Fibroblast of gingiva (primary cell): ENCODE measurements around the gene IKZF4.
"Not testable (repeated sequence)": the region's sequence is repeated elsewhere in the genome, so short reads cannot be mapped to it uniquely, and the experiment has no call there.

Experiments
- DNase-seq: peaks from one replicate; pipeline ENCODE4 v3.0.0-alpha.2; 2011; ENCODE audit warnings: low read depth

IKZF4 gene

GRCh38 chr12:55999522-55999921, 21.3 kb upstream of the IKZF4 start:
- not testable (repeated sequence) for DNase-seq

- DNase-seq: not testable (repeated sequence)
Measured at GRCh38 chr12:55999999-56000540, 20.8 kb upstream of the IKZF4 start.

GRCh38 chr12:56001487-56002100, 19.2 kb upstream of the IKZF4 start:
- DNase-seq: no peak

- DNase-seq: not testable (repeated sequence)
Measured at GRCh38 chr12:56003376-56003775, 17.5 kb upstream of the IKZF4 start.

- DNase-seq: no peak
Measured at GRCh38 chr12:56004211-56004610, 16.6 kb upstream of the IKZF4 start.

GRCh38 chr12:56007564-56008559, 13.0 kb upstream of the IKZF4 start:
- peak; percentile 20 for DNase-seq

- no peak for DNase-seq
Measured at GRCh38 chr12:56010111-56010570, 10.7 kb upstream of the IKZF4 start.

GRCh38 chr12:56011509-56012090, 9.2 kb upstream of the IKZF4 start:
- DNase-seq: no peak

GRCh38 chr12:56013482-56013881, 7.4 kb upstream of the IKZF4 start:
- DNase-seq: no peak

- no peak for DNase-seq
Measured at GRCh38 chr12:56014205-56014604, 6.6 kb upstream of the IKZF4 start.

GRCh38 chr12:56017181-56017580, 3.7 kb upstream of the IKZF4 start:
- no peak for DNase-seq

GRCh38 chr12:56018356-56018755, 2.5 kb upstream of the IKZF4 start:
- no peak for DNase-seq

GRCh38 chr12:56021889-56022497, 1.1 kb downstream of the IKZF4 start:
- no peak for DNase-seq

- no peak for DNase-seq
Measured at GRCh38 chr12:56028511-56029165, 7.8 kb downstream of the IKZF4 start.

GRCh38 chr12:56029166-56029519, 8.3 kb downstream of the IKZF4 start:
- peak; percentile 16 for DNase-seq

- peak; percentile 43 for DNase-seq
Measured at GRCh38 chr12:56029666-56030293, 8.9 kb downstream of the IKZF4 start.

GRCh38 chr12:56031987-56032386, 11.1 kb downstream of the IKZF4 start:
- DNase-seq: no peak

- no peak for DNase-seq
Measured at GRCh38 chr12:56034586-56035332, 13.9 kb downstream of the IKZF4 start.

GRCh38 chr12:56037161-56037560, 16.3 kb downstream of the IKZF4 start:
- DNase-seq: peak; percentile 30

GRCh38 chr12:56038022-56038655, 17.3 kb downstream of the IKZF4 start:
- no peak for DNase-seq
